HEK293 (cell line): ENCODE results near the gene ATAD1.

ENCODE experiments used
- CTCF ChIA-PET: fragments of 350-600 bp; formaldehyde crosslinking; extraction: SDS; loops from one replicate; lab custom pipeline; 2021; ENCODE audit warnings: antibody characterized with exemption; lab: Yijun Ruan, JAX
- POLR2A ChIA-PET: fragments of 300-600 bp; formaldehyde crosslinking; extraction: SDS; loops from one replicate; lab custom pipeline; 2020; ENCODE audit warnings: antibody characterized with exemption, inconsistent platforms; lab: Yijun Ruan, JAX
- H3K27ac ChIP-seq: fragments of 200-500 bp; sonication (Bioruptor generic); 2 replicates; pipeline ENCODE4 v1.5.1; 2014; ENCODE audit warnings: low read depth, low read length, control low read depth, inconsistent platforms; ENCODE audit errors: extremely low read depth
- H3K36me3 ChIP-seq, 2 experiments: fragments of 200-500 bp in 1 of 2; sonication (Bioruptor generic) in 1 of 2; 1 replicate in 1 of 2; 2 replicates in 1 of 2; pipeline ENCODE4 v1.5.1; 2014 to 2017; ENCODE audit warnings: inconsistent platforms in 2 of 2, low read length in 2 of 2; ENCODE audit not compliant: control insufficient read depth in 2 of 2, insufficient read depth in 1 of 2
- H3K4me1 ChIP-seq: fragments of 200-500 bp; sonication (Bioruptor generic); 2 replicates; pipeline ENCODE4 v1.5.1; 2014; ENCODE audit warnings: mild to moderate bottlenecking, low read length, inconsistent platforms; ENCODE audit not compliant: control insufficient read depth, insufficient read depth
- H3K4me3 ChIP-seq: 2 replicates; pipeline ENCODE4 v1.5.1; 2011; ENCODE audit warnings: low read depth, mild to moderate bottlenecking, control low read depth, low read length, moderate library complexity
- H3K9me3 ChIP-seq: fragments of 200-500 bp; sonication (Bioruptor generic); 2 replicates; pipeline ENCODE4 v1.5.1; 2014; ENCODE audit warnings: low read depth, low read length, inconsistent platforms; ENCODE audit not compliant: control insufficient read depth, insufficient read depth
- MYNN ChIP-seq: fragments of 450-650 bp; formaldehyde crosslinking; IDR thresholded peaks from 2 replicates; pipeline ENCODE4 v1.5.1; 2016; ENCODE audit warnings: missing biosample characterization, missing genetic modification characterization, borderline replicate concordance
- PRDM4 ChIP-seq: fragments of 450-650 bp; formaldehyde crosslinking; IDR thresholded peaks from 2 replicates; pipeline ENCODE4 v1.5.1; 2017; ENCODE audit warnings: missing biosample characterization, missing genetic modification characterization
- RBAK ChIP-seq: fragments of 450-650 bp; formaldehyde crosslinking; IDR thresholded peaks from 2 replicates; pipeline ENCODE4 v1.5.1; 2016; ENCODE audit warnings: missing biosample characterization, missing genetic modification characterization
- SP7 ChIP-seq: fragments of 450-650 bp; formaldehyde crosslinking; IDR thresholded peaks from 2 replicates; pipeline ENCODE4 v1.5.1; 2016; ENCODE audit warnings: missing biosample characterization, missing genetic modification characterization
- TCF7L2 ChIP-seq: IDR thresholded peaks from 2 replicates; pipeline ENCODE4 v1.6.1; 2011; ENCODE audit warnings: low read depth, mild to moderate bottlenecking, inconsistent platforms, low read length, moderate library complexity, borderline replicate concordance
- ZNF157 ChIP-seq: fragments of 450-650 bp; formaldehyde crosslinking; IDR thresholded peaks from 2 replicates; pipeline ENCODE4 v1.5.1; 2016; ENCODE audit warnings: missing biosample characterization, missing genetic modification characterization
- ZNF18 ChIP-seq: fragments of 450-650 bp; formaldehyde crosslinking; IDR thresholded peaks from 2 replicates; pipeline ENCODE4 v1.5.1; 2016; ENCODE audit warnings: missing biosample characterization, missing genetic modification characterization
- ZNF202 ChIP-seq: fragments of 450-650 bp; formaldehyde crosslinking; IDR thresholded peaks from 2 replicates; pipeline ENCODE4 v1.5.1; 2016; ENCODE audit warnings: missing biosample characterization, missing genetic modification characterization, borderline replicate concordance
- ZNF23 ChIP-seq: fragments of 450-650 bp; formaldehyde crosslinking; IDR thresholded peaks from 2 replicates; pipeline ENCODE4 v1.5.1; 2016; ENCODE audit warnings: missing biosample characterization, missing genetic modification characterization, borderline replicate concordance
- ZNF292 ChIP-seq: fragments of 450-650 bp; formaldehyde crosslinking; IDR thresholded peaks from 2 replicates; pipeline ENCODE4 v1.5.1; 2016; ENCODE audit warnings: low read depth, missing biosample characterization, missing genetic modification characterization, borderline replicate concordance
- ZNF311 ChIP-seq: fragments of 450-650 bp; formaldehyde crosslinking; IDR thresholded peaks from 2 replicates; pipeline ENCODE4 v1.5.1; 2017; ENCODE audit warnings: missing biosample characterization, missing genetic modification characterization, borderline replicate concordance
- ZNF335 ChIP-seq: fragments of 450-650 bp; formaldehyde crosslinking; conservative IDR thresholded peaks from 2 replicates; pipeline ENCODE4 v1.5.1; 2016; ENCODE audit warnings: missing biosample characterization, missing genetic modification characterization
- ZNF433 ChIP-seq: fragments of 450-650 bp; formaldehyde crosslinking; IDR thresholded peaks from 2 replicates; pipeline ENCODE4 v1.5.1; 2016; ENCODE audit warnings: missing biosample characterization, missing genetic modification characterization, low read depth
- ZNF449 ChIP-seq: fragments of 450-650 bp; formaldehyde crosslinking; IDR thresholded peaks from 2 replicates; pipeline ENCODE4 v1.5.1; 2017; ENCODE audit warnings: missing biosample characterization, mild to moderate bottlenecking, missing genetic modification characterization, moderate library complexity
- ZNF488 ChIP-seq: fragments of 450-650 bp; formaldehyde crosslinking; IDR thresholded peaks from 2 replicates; pipeline ENCODE4 v1.5.1; 2016; ENCODE audit warnings: missing biosample characterization, missing genetic modification characterization
- ZNF513 ChIP-seq: fragments of 450-650 bp; IDR thresholded peaks from 2 replicates; pipeline ENCODE4 v1.5.1; 2018; ENCODE audit warnings: missing biosample characterization, missing genetic modification characterization
- ZNF529 ChIP-seq: fragments of 450-650 bp; formaldehyde crosslinking; IDR thresholded peaks from 2 replicates; pipeline ENCODE4 v1.5.1; 2017; ENCODE audit warnings: missing genetic modification characterization, missing biosample characterization; ENCODE audit not compliant: insufficient replicate concordance
- ZNF549 ChIP-seq: fragments of 450-650 bp; IDR thresholded peaks from 2 replicates; pipeline ENCODE4 v1.5.1; 2018; ENCODE audit warnings: missing biosample characterization, missing genetic modification characterization, mild to moderate bottlenecking, inconsistent platforms, moderate library complexity
- ZNF561 ChIP-seq: fragments of 450-650 bp; IDR thresholded peaks from 2 replicates; pipeline ENCODE4 v1.5.1; 2018; ENCODE audit warnings: missing biosample characterization, missing genetic modification characterization, borderline replicate concordance
- ZNF571 ChIP-seq: fragments of 450-650 bp; formaldehyde crosslinking; IDR thresholded peaks from 2 replicates; pipeline ENCODE4 v1.5.0; 2017; ENCODE audit warnings: missing biosample characterization, missing genetic modification characterization
- ZNF600 ChIP-seq: fragments of 450-650 bp; formaldehyde crosslinking; IDR thresholded peaks from 2 replicates; pipeline ENCODE4 v1.5.1; 2016; ENCODE audit warnings: missing biosample characterization, missing genetic modification characterization
- ZNF610 ChIP-seq: fragments of 450-650 bp; formaldehyde crosslinking; IDR thresholded peaks from 2 replicates; pipeline ENCODE4 v1.5.1; 2016; ENCODE audit warnings: missing biosample characterization, missing genetic modification characterization, borderline replicate concordance
- ZNF629 ChIP-seq: fragments of 450-650 bp; formaldehyde crosslinking; IDR thresholded peaks from 2 replicates; pipeline ENCODE4 v1.5.1; 2017; ENCODE audit warnings: missing biosample characterization, missing genetic modification characterization
- ZNF639 ChIP-seq: fragments of 450-650 bp; formaldehyde crosslinking; IDR thresholded peaks from 2 replicates; pipeline ENCODE4 v1.5.1; 2016; ENCODE audit warnings: missing biosample characterization, missing genetic modification characterization
- ZNF777 ChIP-seq: fragments of 450-650 bp; formaldehyde crosslinking; IDR thresholded peaks from 2 replicates; pipeline ENCODE4 v1.5.1; 2017; ENCODE audit warnings: missing biosample characterization, missing genetic modification characterization, borderline replicate concordance
- ZSCAN16 ChIP-seq: fragments of 450-650 bp; formaldehyde crosslinking; IDR thresholded peaks from 2 replicates; pipeline ENCODE4 v1.5.1; 2016; ENCODE audit warnings: missing biosample characterization, missing genetic modification characterization
- ZSCAN30 ChIP-seq: fragments of 450-650 bp; IDR thresholded peaks from 2 replicates; pipeline ENCODE4 v1.5.1; 2018; ENCODE audit warnings: missing biosample characterization, mild to moderate bottlenecking, missing genetic modification characterization, moderate library complexity

Gene ATAD1

GRCh38 chr10:87862679-87863052 lies 44.6 kb upstream of the ATAD1 start (continued):
- TF ChIP-seq ZNF777 (tag by site-specific recombination) = peak; percentile 9; the same call in 1 of the 2 replicates
- no peak for TF ChIP-seq ZNF488 (tag by site-specific recombination)
- TF ChIP-seq RBAK (tag by site-specific recombination) = no peak
- no peak for TF ChIP-seq ZNF449 (tag by site-specific recombination)
- no peak for TF ChIP-seq TCF7L2
- no peak for TF ChIP-seq ZNF610 (tag by site-specific recombination)
- TF ChIP-seq ZNF513 = no peak
- TF ChIP-seq ZNF433 (tag by site-specific recombination) = no peak
- no peak for TF ChIP-seq ZNF549 (tag by site-specific recombination)
- TF ChIP-seq ZNF629 (tag by site-specific recombination) = no peak
- TF ChIP-seq ZNF23 (tag by site-specific recombination) = no peak
- TF ChIP-seq ZNF561 (tag by site-specific recombination) = 0 out of 2 replicates have a peak, but pooled peaks have one; percentile 33
- no peak for TF ChIP-seq ZNF292 (tag by site-specific recombination)
- no peak for TF ChIP-seq ZNF529
- no peak for TF ChIP-seq ZNF600
- TF ChIP-seq ZNF202 = no peak
- no peak for TF ChIP-seq ZNF311 (tag by site-specific recombination)

GRCh38 chr10:87861953-87862678 lies 44.1 kb upstream of the ATAD1 start:
- Histone ChIP-seq H3K4me3 (peak overlapping the region; percentile 60), H3K4me1 (peaks cover 12% of the 10 kb centered on the region; the same call in 1 of the 2 replicates), H3K36me3 (no peaks in the 10 kb centered on the region), H3K9me3 (no peaks in the 10 kb centered on the region), H3K27ac (peak overlapping the region; percentile 99)
- ChIA-PET POLR2A (interaction anchor here (0.8 to 2.9 kb wide), 11 partner anchors 9 to 527 kb away, joined by 3 to 30 read pairs (median 4); partner anchors contain the start of gene ATAD1), CTCF (interaction anchor here (0.6 to 1.6 kb wide), 8 partner anchors 9 to 460 kb away, joined by 3 to 11 read pairs (median 4); no protein-coding TSS in a partner anchor)
- TF ChIP-seq ZNF18 (tag by site-specific recombination) = no peak
- 0 out of 2 replicates have a peak, but pooled peaks have one; percentile 12 for TF ChIP-seq ZNF157 (tag by site-specific recombination)
- 0 out of 2 replicates have a peak, but pooled peaks have one; percentile 19 for TF ChIP-seq ZSCAN16 (tag by site-specific recombination)
- no peak; the same call in 1 of the 2 replicates for TF ChIP-seq ZNF335 (tag by site-specific recombination)
- TF ChIP-seq ZNF629 (tag by site-specific recombination) = peak; percentile 48; the same call in 1 of the 2 replicates
- TF ChIP-seq SP7 = peak; percentile 84
- peak; percentile 84 for TF ChIP-seq ZSCAN30 (tag by site-specific recombination)
- no peak for TF ChIP-seq ZNF571 (tag by site-specific recombination)
- TF ChIP-seq ZNF639 (tag by site-specific recombination) = peak; percentile 46; the same call in 1 of the 2 replicates
- 0 out of 2 replicates have a peak, but pooled peaks have one; percentile 15 for TF ChIP-seq MYNN (tag by site-specific recombination)
- 0 out of 2 replicates have a peak, but pooled peaks have one; percentile 20 for TF ChIP-seq PRDM4 (tag by site-specific recombination)
